HG02763 (cell line): Measurements from ENCODE around the gene MX2.
"Not testable (repeated sequence)": the region's sequence is repeated elsewhere in the genome, so short reads cannot be mapped to it uniquely, and the experiment has no call there.

Experiments used
- ATAC-seq: cut with Tn5 transposase; IDR thresholded peaks from one replicate; pipeline ENCODE4 v1.9.1; 2021; ENCODE audit warnings: mild to moderate bottlenecking, moderate library complexity; ENCODE audit not compliant: unreplicated experiment

The MX2 gene

DNA sequence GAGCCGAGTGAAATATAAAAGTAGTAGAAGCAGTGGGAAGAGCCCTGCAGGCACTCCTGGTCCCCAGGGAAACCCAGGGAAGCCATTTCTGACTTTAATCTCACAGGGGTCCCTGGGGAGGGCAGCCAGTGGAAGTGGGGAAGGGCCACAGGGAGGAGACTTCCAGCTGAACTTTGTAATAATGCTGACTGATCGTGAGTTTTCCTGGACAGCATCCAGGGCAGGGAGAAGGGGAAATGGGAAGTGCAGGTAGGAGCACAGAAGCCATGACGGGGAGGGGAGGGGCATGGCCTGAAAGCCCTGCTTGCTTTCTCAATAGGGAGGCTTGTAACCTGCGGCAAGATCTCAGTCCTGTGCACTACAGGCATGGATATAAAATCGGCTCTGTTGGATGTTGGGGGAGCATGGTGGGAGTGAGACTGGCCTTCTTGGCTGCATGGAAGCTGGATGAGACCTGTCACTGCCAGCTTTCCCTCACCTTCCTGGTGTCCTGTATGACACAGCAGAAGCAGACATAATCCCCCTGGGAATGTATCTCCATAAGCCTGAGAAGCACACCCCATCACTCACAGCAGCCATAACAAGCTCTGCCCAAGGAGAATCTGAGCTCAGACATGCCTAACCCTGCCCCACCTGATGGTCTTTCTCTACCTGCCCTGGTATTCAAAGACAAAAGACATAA lies 49.1 kb downstream of the MX2 start:
- no peak for ATAC-seq

DNA sequence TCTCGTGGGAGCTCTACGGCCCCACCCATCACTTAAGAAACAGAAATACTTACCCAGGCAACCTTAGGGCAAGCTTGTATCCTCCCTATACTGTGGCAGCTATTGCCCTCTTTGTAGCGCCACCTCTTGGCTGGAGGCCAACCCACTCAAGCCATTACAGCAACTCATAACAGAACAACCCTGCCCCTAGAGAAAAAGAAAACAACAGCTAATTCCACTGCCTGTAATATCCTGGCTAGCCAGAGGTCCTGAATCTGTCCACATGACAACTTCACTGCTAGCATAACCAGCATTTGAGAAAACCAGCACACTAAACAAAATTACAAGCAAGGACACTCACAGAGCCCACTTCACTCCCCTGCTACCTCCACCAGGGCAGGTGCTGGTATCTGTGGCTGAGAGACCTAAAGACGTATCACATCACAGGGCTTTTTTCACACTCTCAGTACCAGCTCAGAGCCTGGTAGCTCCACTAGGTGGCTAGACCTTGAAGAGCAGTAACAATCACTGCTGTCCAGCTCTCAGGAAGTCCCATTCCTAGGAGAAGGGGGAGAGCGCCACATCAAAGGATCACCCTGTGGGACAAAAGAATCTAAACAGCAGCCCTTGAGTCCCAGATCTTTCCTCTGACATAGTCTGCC lies 49.7 kb downstream of the MX2 start:
- no peak for ATAC-seq

DNA sequence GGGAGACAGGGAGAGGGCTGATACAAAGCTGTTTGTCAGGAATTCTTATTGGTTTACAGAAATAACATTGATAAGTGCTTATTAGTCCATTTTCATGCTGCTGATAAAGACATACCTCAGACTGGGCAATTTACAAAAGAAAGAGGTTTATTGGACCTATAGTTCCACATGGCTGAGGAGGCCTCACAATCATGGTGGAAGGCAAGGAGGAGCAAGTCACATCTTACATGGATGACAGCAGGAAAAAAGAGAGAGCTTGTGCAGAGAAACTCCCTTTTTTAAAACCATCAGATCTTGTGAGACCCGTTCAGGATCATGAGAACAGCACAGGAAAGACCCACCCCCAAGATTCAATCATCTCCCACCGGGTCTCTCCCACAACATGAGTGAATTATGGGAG lies 55.7 kb downstream of the MX2 start:
- ATAC-seq: not testable (repeated sequence)

DNA sequence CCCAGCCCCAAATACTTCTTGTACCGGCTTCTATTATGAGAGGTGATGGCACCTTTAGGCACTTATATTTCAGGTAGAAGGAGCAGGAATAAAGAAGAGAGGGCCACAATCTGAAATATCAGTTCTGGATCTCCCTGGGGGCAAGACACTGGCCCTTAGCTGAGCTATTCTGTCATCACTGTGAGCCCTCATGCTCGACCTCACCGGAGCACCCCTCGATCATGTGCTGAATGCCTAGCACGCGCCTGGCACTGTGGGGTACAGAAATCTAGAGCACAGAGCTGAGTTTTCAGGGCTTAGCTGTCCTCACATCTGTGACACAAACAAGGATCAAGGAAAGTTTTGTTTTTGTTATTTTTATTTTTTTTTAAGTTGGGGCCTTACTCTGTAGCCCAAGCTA lies 56.6 kb downstream of the MX2 start:
- no peak for ATAC-seq

DNA sequence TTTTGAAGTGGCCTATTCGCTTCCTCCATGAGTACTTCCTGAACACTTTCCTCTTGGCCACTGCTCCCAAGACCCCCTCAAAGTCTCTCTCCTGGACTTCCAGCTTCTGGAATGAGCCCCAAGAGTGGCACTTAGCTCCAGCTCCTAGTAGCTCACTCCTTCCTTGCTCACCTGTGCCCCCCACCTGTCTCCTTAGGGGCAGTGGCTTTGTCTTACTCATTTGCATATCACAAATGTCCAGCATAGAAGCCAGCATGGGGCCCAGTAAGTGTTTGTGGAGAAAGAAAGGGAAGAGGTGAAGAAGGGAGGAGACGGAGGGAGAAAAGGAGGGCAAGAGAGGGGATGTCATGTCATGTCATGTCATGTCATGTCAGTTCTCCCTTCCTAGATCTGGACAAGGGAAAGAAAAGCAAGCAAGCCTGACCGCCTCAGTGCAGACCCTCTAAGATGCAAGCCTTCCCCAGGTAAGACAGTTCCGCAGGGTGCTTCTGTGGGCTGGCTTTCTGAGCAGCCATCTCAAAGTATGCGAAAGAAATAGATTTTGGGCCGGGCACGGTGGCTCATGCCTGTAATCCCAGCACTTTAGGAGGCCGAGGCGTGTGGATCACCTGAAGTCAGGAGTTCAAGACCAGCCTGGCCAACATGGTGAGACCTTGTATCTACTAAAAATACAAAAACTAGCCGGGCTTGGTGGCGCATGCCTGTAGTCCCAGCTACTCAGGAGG lies 57.3 kb downstream of the MX2 start:
- no peak for ATAC-seq

DNA sequence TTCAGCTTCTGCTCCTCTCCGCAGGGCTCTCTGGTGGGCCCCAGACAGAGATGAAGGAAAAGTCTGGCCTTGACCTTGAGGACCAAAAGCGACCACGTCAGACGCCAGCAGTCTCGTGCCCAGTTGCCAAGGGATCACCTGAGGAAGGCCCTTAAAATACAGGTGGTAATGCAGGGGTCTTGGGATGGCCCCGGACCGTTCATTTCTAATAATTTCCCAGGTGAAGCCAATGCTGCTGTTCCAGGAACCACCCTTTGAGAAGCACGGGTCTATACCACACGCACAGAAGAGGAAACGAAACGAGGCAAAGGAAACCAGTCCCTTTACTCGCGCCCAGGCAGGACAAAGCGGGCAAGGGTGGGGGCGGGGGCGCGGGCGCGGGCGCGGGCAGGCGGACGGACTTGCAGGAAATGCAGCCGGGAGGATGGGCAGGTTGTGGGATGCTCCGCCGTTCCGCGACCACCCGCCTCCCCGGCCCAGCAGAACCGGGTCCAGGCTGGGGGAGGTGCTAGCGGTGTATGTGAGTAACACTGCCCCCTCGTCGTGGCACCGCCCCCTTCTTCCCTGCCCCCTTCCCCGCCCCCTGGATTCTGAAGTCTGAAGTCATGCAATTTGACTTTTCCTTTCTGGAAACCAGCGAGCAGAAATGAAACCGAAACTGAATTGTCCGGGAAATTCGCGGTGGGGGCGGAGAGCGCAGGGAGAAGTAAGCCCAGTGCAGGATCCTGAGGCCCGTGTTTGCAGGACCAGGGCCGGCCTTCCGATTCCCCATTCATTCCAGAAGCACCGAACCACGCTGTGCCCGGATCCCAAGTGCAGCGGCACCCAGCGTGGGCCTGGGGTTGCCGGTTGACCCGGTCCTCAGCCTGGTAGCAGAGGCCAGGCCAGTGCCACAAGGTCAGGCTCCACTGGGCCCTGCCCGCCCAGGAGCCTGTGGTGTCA lies 58.4 kb downstream of the MX2 start:
- ATAC-seq: peak; percentile 73

DNA sequence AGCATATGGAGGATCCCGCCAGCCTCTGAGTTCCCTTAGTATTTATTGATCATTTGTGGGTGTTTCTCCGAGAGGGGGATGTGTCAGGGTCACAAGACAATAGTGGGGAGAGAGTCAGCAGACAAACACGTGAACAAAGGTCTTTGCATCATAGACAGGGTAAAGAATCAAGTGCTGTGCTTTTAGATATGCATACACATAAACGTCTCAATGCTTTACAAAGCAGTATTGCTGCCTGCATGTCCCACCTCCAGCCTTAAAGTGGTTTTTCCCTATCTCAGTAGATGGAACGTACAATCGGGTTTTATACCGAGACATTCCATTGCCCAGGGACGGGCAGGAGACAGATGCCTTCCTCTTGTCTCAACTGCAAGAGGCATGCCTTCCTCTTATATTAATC lies 59.2 kb downstream of the MX2 start:
- not testable (repeated sequence) for ATAC-seq

DNA sequence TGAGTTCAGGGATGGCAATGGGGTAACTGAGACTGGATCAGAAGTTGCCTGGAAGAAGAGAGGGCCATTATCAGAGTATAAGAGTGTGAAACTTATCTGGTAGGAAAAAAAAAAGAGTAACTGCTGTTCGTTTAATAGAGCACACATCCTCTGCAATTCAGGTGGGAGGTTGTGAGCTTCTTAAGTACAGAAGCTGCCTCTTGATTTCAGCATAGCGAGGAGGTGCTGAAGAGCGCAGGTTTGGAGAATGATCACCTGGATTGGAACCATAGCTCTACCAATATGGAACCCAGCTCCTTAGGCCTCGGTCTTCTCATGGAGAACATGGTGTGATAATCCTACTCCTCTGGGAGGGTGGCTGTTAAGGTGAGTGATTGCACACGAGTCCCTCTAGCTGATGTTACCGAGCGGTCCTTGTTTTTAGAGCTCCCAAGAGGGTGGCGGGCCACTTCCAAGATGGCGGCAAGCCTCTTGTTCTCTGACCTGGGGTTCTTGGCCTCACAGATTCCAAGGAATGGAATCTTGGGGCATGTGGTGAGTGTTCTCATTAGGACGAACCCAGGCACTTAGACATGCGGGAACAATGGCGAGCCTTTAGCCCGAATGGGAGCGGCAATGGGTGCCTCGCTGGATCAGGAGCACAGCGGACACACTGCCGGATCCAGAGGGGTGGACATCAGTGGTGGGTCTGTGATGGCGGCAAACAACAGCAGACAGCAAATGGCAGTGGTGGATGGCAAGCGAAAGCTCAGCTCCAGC lies 60.9 kb downstream of the MX2 start:
- ATAC-seq: no peak

DNA sequence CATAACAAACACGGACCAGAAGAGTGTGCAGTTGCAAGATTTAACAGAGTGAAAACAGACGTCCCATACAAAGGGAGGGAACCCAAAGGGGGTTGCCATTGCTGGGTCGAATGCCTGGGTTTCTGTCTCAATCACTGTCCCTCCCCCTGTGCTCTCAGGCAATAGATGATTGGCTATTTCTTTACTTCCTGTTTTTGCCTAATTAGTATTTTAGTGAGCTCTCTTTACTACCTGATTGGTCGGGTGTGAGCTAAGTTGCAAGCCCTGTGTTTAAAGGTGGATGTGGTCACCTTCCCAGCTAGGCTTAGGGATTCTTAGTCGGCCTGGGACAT lies 61.4 kb downstream of the MX2 start:
- not testable (repeated sequence) for ATAC-seq

DNA sequence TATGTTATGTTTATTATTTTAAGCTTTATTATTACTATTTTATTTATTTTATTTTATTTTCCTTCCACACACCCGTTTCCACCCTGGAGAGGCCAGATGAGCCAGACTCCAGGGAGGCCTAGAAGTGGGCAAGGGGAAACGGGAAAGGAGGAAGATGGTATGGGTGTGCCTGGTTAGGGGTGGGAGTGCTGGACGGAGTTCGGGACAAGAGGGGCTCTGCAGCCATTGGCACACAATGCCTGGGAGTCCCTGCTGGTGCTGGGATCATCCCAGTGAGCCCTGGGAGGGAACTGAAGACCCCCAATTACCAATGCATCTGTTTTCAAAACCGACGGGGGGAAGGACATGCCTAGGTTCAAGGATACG lies 63.7 kb downstream of the MX2 start:
- ATAC-seq: no peak

DNA sequence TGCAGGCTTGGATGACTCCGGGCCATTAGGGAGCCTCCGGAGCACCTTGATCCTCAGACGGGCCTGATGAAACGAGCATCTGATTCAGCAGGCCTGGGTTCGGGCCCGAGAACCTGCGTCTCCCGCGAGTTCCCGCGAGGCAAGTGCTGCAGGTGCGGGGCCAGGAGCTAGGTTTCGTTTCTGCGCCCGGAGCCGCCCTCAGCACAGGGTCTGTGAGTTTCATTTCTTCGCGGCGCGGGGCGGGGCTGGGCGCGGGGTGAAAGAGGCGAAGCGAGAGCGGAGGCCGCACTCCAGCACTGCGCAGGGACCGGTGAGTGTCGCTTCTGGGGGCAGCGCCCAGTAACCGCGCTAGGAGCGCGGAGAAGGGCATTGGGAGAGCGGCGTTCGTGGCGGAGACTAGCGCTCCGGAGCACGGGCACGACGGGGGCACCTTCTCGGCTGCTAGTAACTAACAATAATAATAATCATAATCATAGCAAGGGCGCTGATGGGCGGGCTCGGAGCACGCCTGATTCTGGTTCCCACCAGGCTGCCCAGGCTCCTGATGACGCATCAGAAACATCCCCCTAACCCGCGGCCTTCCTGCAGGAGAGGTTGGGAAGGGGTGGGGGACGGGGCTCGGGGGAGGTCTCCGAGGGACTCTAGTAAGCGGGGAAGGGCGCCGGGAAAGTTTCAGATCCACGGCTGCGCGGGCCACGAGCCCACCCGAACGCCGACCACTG lies 64.3 kb downstream of the MX2 start, which contains the start of gene MX1:
Gene MX1, plus strand, starts transcription at position 286 of the 722 bp plus-strand sequence. CDS start 5,832 bp downstream, outside the sequence.
- ATAC-seq: peak; percentile 90

DNA sequence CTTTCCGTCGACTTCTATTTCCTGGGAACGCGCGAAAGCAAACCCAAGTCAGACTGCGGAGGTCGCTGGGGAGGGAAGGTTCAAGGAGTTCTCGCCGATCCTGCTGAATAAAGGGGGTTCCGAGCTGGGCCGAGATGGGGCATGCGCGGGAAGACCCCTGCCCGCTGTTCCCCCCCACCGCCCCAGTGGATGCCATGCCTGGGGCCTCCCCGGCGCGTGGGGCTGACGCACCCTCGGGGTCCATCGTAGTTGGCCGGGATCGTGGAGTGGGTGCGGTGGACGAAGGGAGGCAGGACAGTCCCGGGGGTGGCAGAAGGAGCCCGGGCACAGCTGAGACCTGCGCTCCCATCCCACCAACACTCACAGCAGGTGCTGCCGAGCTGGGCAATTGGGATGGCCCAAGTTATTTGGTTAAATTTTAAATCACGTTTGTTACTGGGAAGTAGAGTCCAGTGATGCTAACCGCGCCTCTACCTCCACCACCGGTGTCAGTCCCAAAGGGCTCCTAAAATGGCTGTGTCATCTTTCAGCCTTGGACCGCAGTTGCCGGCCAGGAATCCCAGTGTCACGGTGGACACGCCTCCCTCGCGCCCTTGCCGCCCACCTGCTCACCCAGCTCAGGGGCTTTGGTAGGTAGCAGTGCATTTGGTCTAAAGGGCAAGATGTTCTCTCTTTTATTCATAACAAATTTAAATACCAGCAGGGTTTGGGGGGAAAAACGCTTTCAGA lies 65.0 kb downstream of the MX2 start:
- no peak for ATAC-seq

DNA sequence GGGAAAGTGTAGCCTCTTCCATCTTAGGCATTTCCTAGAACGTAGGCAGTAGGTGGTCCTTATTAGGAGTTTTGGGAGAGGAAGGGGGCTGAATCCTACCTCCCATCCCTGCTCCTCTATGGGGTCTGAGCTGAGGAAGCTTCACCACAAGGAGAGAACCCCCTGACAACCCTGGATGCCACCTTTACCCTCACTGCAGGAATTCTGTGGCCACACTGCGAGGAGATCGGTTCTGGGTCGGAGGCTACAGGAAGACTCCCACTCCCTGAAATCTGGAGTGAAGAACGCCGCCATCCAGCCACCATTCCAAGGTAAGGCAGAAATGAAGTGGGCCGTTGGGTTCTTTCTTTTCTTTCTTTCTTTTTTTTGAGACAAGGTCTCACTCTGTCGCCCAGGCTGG lies 65.7 kb downstream of the MX2 start:
- ATAC-seq: no peak

DNA sequence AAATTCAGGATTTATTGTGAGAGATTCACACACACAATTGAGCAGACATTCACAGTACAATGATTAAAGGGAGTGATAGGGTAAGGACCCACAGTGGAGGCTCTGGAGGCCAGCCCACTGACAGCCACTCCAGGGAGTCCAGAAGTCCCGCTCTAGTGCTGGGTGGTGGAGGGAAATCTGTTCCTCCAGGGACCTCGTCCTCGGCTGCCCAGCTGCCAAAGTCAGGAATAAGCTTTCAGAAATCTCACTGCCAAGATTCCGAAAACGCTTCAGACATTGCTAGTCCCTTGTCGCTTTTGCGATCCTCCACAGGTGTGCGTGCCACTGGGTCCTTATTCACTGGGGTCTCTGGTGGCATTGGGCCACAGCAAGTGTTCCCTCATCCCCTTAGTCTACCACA lies 66.5 kb downstream of the MX2 start:
- no peak for ATAC-seq

DNA sequence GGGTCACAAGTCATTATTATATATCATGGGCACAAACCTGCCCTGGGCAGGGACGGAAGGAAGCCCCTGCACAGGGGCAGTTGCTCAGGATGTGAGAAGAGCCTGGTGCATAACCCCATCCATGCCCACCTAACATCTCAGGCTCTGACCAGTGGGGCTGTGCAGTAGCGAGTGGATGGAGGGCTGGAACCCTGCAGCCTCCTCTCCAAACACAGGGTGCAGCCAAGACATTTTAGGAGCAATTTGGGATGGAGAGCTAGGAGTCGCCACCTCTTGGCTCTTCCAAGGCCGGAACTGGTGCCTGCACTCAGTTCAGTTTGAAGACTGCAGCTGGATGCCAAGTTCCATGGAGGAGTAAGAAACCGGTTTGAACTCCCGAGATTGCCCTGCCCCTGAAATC lies 67.0 kb downstream of the MX2 start:
- ATAC-seq: no peak

DNA sequence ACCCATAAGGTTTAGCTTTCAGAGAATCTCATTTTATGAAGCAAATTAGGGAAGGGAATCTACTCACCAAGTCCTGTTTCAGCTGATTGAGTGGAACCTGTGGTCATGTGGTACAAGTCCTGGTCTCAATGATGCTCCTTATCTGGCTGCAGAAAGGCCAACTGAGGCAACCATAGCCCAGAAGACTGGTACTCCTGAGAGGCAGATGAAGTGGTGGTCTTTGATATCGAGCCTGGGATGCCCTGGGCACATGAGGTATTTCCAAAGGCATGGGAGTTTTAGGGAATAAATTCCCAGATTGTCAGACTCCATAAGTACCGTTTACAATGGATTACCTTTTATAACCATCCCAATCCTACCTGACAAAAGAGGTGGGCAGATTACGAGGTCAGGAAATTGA lies 67.5 kb downstream of the MX2 start:
- ATAC-seq: no peak

DNA sequence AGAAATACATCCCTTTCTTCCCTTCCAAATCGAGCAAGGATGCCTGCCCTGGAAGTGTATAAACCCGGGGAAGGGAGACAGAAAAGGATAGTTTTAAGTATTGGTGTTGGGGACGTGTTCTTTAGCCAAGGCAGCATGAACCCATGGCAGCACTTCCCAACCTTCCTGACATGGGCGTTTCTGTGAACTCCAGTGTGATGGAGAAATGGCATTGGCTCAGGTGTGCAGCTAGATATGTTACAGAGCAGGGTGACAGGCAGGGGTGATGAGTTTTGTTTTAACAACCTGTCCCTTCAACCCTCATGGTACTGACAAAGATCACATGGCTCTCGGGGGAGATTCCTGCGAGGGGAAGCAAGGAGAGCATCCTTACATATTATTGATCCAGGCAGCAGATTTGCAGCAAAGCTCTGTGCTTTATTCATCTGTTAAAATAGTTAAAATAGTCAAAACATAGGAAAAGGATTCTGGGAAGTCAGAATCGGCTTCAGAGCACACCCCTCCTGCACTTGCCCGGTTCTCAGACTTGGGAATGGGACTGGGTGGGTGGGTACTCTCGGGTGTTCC lies 68.2 kb downstream of the MX2 start:
- no peak for ATAC-seq

DNA sequence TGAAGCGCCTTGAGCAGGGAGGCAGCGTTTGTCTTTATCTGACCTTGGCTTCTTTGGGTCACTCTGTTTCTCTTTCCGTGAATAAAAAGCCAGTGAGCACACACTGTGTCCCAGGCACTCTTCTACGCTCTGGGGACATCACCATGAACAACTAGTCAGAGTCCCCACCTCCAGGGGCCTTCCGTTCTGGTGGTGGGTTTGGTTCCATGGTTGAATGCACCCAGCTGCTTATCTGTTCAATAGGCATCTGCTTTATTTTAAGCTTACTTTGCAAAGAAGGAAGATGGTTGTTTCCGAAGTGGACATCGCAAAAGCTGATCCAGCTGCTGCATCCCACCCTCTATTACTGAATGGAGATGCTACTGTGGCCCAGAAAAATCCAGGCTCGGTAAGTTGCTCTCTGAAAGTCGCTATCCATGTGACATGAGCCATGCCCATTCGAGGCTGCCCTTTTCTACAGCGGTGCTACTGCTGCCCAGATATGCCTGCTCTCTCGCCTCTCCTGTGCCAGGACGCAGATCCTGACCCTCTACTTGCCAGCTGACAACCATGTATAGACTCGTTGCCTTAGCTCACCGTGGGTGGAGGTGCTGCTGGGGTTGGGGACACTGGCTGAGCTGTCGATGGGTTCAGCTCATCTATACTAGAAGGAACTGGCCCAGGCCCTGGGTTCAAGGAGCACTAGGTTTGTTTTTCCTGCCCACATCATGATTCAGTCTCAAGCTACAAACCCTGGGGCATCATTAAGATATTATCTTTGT lies 70.1 kb downstream of the MX2 start:
- ATAC-seq: peak; percentile 83
